HL-60 (cell line): ENCODE measurements around the gene MYMK.

Experiments
- CTCF ChIP-seq: IDR thresholded peaks from one replicate; pipeline ENCODE4 v1.5.1; 2011; ENCODE audit warnings: low read length, control low read depth, inconsistent platforms; ENCODE audit not compliant: insufficient read depth
- GABPA ChIP-seq: IDR thresholded peaks from 2 replicates; pipeline ENCODE4 v1.6.1; 2012; ENCODE audit warnings: low read depth
- POLR2AphosphoS5 ChIP-seq: IDR thresholded peaks from 2 replicates; pipeline ENCODE4 v1.6.1; 2012; ENCODE audit warnings: low read depth
- REST ChIP-seq: IDR thresholded peaks from 2 replicates; pipeline ENCODE4 v1.6.1; 2012; ENCODE audit warnings: low read depth; ENCODE audit not compliant: insufficient replicate concordance

- TF ChIP-seq CTCF (no peak), POLR2AphosphoS5 (no peak), REST (no peak), GABPA (no peak)
Measured at GRCh38 chr9:133485531-133486260, 39.1 kb downstream of the MYMK start.
